HG02943 (cell line): ENCODE results near the gene TELO2.

Experiments used
- ATAC-seq: cut with Tn5 transposase; IDR thresholded peaks from one replicate; pipeline ENCODE4 v1.9.1; 2021; ENCODE audit warnings: mild to moderate bottlenecking, low read depth, moderate library complexity; ENCODE audit not compliant: unreplicated experiment

TELO2 gene

GRCh38 chr16:1511662-1512569, 18.8 kb downstream of the TELO2 start:
- ATAC-seq = no peak

GRCh38 chr16:1512774-1513173, 19.6 kb downstream of the TELO2 start:
- ATAC-seq = no peak

GRCh38 chr16:1514507-1514906, 21.3 kb downstream of the TELO2 start:
- no peak for ATAC-seq

- no peak for ATAC-seq
These were observed 25.5 kb downstream of the TELO2 start for GRCh38 chr16:1518626-1519135.

- ATAC-seq = no peak
These were observed 26.7 kb downstream of the TELO2 start for GRCh38 chr16:1519831-1520230.

GRCh38 chr16:1520461-1520860, 27.3 kb downstream of the TELO2 start:
- no peak for ATAC-seq

- ATAC-seq = no peak
These were observed 30.6 kb downstream of the TELO2 start for GRCh38 chr16:1523581-1524245.

GRCh38 chr16:1524366-1524765, 31.2 kb downstream of the TELO2 start:
- no peak for ATAC-seq

- ATAC-seq = no peak
These were observed 32.9 kb downstream of the TELO2 start for GRCh38 chr16:1525871-1526607.

- ATAC-seq = no peak
These were observed 33.7 kb downstream of the TELO2 start for GRCh38 chr16:1526608-1527555.

GRCh38 chr16:1527836-1528811, 35.0 kb downstream of the TELO2 start:
- no peak for ATAC-seq

- no peak for ATAC-seq
These were observed 35.9 kb downstream of the TELO2 start for GRCh38 chr16:1528921-1529537.

GRCh38 chr16:1530349-1530882, 37.3 kb downstream of the TELO2 start:
- ATAC-seq = no peak

GRCh38 chr16:1530883-1531637, 37.9 kb downstream of the TELO2 start:
- ATAC-seq = no peak

- ATAC-seq = no peak
These were observed 38.4 kb downstream of the TELO2 start for GRCh38 chr16:1531638-1531910.

- ATAC-seq = no peak
These were observed 39.1 kb downstream of the TELO2 start for GRCh38 chr16:1532081-1532760.

GRCh38 chr16:1532771-1533170, 39.6 kb downstream of the TELO2 start:
- ATAC-seq = no peak
